GM19238 (cell line): ENCODE measurements around the gene STOML3.

Experiments used
- DNase-seq: peaks from one replicate; pipeline ENCODE4 v3.0.0; 2011; ENCODE audit warnings: low spot score; ENCODE audit not compliant: insufficient read length

STOML3 gene

DNA sequence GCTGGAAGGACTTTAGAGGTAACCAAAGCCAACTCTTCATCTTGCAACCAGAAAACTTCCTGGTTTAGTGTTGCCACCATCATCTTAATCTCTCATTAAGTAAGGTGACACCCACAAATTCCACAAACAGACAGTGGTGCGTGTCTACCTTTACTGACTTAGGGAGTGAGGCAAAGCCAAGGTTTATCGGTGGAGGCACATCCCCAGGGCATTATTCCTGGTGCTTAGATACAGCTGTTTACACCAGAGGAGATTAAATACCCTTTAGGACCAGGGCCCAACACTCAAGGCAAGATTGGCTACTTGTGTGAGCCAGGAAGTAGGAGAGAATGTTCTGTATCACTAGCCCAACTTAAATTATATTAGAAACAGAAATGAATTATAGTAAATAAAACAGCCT, 9.5 kb downstream of the STOML3 start:
- no peak for DNase-seq

DNA sequence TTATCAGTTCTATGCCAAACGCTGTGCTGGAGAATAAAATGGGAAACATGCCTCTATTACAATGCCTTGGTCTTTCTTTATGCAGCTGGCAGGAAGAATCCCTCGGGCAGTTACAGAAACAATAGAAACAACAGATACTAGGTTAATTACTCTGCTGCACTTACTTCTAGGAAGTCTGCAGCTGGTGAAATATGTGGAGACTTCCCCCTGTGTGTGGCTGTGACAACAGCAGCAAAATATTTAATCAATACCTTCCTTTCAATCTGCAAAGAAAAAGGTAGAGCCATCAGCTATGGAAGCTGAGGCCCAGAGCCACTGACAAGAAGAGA, 9.9 kb downstream of the STOML3 start:
- DNase-seq = no peak

DNA sequence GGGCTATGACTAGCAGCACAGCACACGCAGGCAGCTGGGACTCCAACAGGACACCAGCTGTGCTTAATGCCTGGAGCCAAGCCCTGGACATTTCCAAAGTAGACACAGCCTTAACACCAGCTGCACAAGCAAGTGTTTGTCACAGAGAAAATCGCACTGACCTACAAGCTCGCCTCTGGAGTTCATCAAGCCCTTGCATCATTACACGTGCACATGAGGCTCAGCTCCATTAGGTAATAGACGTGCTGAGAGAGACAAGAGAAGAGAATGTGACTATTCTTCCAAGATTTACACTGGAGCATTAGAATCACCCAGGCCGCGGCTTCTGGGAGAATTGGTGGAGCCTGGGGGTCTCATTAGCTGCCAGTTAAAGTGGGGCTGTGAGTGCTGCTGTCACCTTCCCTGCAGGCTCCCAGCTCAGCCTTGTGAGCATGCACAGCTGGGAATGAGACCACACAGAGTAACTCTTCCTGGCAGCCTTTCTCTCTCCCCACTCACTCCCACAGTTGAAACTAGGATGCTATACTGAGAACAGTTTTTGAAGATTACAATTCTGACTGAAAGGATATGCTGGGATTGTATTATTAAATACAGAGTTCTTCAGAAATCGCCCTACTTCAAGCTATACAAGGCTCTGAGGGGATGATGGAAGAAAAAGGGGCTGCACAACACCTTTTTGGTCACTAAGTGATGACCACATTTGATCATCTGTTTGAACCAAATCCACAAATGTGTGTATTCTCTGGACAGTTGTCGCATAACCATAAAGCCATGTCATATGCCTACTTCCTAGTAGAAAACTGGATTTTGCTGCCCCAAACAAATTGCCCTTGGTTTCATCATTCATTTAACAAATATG, 10.5 kb downstream of the STOML3 start:
- DNase-seq = no peak

DNA sequence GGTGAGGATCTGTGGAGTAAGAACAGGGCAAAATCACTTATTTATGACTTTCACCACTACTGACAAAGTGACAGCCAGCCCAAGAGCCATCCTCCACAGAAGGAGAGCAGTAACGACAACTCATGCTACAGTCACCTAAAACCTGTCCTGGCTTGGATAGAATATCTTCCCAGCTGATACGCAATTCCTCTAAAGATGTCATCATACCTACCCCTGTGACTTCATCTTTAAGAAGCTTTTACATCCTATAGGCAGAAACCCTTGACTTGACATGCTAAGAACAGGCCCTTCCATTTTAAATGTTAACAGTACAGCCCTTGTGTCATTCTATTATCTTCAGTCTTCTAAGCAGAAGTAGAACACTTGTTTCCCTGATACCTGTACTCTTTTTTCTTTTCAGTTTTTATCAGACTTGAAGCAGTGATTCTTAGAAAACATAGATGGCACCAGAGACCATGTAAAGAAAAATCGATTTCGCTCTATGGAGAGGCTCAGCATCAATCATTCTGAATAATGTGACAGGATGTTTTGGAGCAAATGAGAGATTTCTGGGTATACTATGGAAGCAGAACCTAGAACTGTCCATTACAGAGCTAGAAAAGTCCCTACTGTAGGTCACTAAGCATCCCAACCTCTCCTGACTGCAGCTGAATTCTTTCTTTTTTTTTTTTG, 20.1 kb downstream of the STOML3 start:
- no peak for DNase-seq

DNA sequence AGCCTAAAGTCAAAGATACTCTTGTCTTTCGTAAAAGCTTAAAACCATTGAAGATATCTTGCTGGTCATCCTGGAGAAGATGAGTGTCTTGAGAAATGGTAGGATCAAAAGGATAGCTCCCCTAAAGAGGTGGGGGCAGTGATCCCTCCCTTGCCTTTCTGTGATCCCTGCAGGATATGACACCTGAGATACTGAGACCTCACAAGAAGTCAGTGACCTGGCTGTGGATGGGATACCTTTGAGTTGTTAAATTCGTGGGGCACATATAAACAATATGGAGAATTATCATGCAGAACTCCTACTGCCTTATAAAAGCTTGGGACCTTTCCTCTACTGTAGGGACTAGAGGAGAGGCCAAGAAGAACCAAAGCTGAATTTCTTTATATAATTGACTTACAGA, 21.4 kb downstream of the STOML3 start:
- no peak for DNase-seq

DNA sequence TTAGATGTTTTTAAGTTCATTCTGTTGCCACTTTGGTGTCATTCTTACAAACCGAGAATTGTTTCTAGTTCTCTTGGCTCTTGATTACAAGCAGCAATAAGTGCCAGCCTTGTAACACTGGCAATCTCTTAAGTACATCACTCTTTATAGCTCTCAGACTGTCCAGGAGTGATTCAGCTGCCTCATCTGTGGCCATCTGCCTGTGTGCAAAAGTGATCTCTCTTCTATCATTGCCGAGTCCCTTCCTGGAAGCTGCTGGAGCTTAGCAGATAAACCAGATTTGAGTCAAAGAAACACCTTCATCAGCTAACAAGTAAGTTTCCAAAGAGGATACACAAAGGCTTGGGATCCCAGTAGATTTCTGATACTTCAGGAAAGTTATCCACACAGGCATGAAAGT, 23.2 kb downstream of the STOML3 start:
- no peak for DNase-seq

DNA sequence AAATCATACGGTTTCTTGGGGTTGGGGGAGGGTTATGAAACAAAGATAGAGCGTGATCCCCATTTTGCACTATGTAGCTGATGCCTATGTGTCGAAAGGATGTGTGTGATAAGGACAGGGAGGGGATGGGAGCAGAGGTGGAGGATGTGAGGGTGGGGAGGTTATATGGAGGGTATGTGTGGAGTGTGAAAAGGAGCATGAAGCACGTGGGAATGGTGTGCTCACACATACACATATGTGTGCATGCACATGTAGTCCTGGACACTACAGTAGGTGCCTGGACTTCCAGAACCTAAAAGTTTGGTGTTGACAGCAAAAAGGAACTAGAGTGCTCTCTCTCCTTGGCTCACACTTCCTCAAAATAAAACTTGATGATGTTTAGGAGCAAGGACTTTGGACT, 25.4 kb downstream of the STOML3 start:
- no peak for DNase-seq

DNA sequence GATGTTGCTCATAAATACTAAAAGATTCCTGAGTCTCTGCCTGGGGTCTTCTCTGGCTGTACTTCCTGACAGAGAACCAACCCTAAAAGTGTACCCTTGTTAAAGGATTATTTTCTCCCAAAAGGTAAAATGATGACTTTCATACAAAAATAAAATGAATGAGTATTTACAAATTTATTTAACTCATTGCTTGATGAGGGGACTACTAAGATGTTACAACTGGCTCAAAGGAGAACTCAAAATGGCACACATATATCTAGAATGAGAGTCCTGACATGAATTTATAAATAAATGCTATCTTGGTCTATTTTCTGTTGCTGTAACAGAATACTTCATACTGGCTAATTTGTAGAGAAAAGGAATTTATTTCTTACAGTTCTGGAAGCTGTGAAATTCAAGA, 30.5 kb downstream of the STOML3 start:
- DNase-seq = no peak

DNA sequence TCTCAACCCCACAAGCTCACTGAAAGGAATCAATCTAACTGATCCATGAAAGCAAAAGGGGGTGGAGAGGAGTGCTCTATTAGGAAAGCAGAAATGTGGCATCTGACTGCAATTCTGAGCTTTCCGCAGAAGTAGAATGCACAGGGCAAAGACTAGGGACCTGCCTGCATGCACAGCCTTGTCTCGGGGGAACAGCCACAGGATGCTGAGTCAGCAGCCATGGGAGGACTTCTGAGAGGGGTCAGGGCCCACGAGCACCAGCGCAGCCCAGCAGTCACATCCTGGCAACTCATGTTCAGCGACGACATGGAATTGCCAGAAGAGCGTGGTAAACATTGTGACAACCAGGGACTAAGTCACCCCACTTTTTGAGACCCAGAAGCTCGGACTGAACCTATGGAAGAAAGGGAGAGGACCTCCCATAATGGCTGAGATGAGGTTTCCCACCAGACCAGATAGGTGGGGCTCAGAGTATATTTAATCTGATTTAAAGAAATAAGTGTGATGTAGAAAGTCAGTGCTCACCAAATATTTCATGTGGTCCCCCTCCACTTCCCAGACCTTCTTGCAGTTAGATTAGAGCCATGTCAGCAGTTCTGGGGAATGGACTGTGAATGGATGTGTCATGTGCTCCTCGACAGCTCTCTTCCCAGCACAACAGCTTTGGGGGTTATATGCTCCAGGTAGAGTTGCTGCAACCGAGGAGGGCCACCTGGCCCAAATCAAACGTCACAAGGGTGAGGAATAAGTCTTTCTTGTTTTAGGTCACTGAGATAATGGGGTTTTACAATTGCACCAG, 32.6 kb downstream of the STOML3 start:
- DNase-seq = no peak

DNA sequence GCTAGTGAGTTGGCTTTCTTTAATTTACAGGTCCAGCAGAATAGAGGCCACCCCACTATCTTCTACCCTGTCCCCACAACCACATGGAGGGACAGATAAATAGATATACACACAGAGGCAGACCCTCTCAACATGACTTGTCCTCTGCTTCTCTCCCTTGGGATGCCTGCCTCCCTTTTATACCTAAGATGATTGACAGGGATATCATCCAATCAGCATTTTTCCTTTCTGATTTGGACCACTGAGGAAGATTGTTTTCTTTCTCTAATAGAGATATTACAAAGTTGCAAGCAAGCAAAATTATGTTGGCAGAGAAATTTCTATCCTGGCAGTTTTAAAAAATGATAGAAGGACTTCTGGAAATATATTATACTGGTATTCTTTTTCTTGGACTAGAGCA, 35.8 kb downstream of the STOML3 start:
- DNase-seq = no peak

DNA sequence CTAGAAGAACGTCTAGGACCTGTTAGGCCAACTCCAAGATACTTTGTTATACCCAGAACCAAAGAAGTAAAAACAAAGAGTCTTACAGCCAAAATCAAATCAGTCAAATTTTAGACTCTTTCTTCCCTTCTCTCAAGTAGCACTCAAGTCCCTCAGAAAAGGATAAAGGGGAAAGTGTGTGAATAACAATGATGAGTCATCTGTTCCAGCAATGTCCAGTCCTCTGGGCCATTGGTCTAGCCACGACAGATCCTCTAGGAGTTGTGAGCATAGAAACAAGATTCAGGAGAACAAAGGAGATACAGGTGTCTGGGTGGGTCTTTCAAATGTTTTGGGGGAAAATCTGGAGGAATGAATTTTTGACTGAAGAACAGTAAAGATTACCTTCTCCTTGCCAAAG, 36.3 kb downstream of the STOML3 start:
- no peak for DNase-seq

DNA sequence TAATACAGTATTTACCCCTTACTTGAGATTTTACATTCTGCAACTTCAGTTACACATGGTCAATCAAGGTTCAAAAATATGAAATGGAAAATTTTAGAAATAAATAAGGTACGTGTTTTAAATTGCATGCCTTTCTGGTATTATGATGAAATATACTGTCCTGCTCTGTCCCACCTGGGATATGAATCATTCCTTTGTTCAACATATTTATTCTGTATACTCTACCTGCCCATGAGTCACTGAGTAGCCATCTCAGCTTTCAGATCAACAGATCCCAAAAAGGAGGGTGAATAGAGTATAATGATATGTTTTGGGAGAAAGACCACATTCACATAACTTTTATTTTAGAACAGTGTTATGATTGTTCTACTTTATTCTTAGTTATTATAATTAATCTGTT, 37.8 kb downstream of the STOML3 start:
- no peak for DNase-seq

DNA sequence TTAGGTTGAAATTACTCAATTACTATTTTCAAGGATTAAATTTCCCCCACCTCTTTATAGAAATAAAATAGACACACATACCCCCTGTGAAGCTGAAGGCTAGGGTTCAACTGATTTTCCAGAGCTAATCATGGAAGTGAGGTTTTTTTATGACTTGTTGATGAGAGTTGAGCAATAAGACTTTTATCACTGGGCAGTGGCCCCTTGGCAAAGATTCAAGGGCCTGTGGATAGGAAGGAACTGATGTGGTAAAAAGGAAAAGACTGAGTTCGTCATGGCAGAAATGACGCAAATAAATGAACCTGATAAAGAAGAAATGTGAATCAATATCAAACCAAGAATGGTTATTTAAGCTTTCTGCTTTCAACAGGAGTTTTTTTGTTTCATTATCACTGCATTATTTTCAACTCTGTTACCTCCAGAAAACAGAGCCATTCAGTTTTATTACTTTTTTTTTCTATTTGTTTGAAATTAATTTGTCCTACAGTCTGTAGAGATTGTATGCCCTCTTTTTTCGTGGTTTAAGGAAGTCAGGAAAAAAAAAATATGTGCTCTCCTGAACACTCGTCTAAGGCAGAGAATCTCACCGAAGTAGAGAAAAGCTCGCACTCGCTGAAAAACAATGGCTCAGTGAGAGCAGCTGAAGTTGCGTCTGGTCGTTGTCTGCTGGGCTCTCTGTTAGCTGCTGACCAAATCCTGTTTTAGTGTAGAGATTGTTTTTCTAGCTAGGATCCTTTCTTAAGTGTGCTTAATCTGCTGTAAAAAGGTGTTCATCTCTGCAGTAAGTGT, 38.9 kb downstream of the STOML3 start:
- DNase-seq = no peak

DNA sequence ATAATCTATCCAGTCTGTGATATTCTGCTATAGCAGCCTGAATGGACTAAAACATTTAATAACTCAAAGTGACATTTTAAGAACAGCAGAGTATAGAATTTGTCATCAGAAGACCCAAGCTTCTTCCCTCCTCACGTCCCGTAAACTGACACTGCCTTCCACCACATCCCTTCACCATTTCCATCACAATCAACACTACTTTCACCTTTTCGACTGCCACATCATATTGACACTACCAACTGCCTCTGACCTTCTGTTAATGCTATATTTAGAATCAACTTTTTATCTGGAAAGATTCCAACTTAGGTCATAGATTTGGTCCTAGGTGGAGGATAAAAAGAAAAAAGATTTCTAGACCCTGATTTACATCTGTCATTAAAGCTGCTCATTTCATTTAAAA, 39.6 kb downstream of the STOML3 start:
- no peak for DNase-seq

DNA sequence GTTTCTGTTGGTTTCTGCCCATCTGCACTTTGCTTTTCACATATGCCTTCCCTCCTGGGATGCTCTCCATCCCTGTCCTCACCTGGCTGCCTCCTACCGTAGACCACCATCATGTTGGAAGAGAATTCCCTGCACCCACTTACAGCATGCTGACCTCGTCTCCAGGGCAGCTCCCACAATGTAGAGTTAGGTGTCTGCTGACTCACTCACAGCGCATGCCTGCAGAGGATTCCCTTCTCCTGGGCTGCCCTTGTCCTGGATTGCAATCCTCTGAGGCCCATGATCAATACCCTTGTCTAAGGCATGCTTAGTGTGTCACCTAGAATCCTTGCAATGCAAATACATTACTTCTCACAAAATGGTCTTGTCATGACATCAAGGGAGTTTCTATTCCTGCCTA, 43.6 kb downstream of the STOML3 start:
- DNase-seq = no peak

DNA sequence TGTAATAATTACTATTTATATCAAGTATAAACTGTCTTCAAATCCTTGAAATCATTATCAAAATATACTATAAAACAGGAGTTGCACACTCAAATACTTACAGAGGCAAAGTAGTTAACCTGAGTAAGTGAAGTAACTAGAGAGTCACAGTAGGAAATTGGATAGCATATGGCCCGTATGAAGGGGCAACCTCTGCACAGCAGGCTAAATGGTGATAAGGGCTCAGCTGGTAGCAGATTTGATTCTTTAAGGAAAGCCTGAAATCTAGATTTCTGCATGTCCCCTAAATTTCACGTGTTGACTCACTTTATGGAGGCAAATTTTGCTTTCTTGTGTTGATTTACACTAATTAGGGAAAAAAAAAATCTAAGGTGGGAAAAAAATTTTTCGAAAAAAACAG, 46.4 kb downstream of the STOML3 start:
- DNase-seq = no peak

DNA sequence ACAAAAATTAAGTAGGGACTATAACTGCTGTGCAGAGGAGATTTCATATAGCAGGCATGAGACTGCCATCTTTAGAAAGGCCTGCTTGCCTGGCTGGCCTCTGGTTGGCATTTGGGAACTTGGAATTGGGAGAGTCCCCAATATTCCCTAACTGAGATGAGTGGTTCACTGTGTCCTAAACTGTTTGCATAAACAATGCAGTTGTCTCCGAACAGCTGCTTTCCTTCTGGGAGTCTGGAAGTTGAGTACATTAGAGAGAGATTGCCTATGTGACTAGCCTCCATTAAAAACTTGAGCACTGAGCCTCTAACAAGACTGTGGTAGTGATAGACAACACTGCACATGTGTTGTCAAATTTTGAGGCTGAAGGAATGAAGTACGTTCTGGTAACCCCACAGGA, 47.4 kb downstream of the STOML3 start:
- DNase-seq = no peak

DNA sequence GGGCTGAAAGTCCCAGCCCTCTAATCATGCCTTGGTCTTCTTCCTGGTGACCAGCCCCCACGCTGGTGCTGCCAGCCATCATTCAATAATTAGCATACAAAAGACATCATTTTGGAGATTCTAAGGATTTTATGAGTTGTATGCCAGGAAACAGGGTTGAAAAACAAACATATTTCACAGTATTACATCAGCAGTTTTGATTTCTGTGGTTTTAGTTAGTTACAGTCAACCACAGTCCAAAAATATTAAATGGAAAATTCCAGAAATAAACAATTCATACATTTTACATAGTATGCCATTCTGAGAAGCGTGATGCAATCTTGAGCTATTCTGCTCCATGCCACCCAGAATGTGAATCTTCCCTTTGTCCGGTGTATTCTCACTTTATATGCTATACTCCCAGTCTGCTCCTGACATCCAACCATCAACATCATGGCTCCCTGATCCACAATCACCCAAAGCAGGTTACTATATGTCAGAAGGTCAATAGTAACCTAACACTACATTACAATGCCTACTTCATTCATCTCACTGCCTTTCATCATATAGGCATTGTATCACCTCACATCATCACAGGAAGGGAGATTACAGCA, 49.2 kb downstream of the STOML3 start:
- no peak for DNase-seq

DNA sequence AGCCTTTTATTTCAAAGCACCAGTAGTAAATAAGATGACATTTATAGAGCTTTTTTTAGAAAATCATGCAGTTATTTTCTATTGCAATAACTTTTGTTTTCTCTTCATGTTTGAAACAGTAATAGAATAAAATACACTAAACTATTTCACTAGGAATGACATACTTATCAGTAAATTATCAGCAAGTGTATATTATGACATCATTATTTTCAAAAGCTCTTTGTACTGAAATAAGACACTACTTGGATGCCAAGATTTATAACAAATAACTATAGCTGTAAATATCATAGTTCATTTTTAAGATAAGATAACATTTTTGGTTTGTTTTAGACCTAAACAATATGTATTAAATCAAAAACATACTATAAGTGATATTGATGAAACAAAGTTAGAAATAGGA, 56.8 kb downstream of the STOML3 start:
- DNase-seq = no peak

DNA sequence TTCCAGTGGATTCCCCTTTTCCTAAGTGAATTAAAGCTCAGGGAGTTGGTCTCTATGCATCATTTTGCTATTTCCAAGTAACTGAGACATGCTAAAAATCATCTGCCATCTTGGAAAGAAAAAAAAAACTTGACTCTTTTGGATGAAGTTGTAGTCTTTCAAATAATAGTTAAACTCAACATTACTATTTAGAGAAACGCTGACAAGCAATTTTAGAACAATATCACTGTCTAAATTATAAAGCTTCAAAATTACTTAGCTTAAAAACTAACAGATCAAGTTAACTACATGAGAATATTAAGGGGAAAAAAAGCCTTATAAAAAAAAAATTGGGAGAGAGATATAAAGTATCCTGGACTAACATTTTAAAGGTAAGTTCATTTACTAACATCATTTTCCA, 68.5 kb downstream of the STOML3 start:
- no peak for DNase-seq

DNA sequence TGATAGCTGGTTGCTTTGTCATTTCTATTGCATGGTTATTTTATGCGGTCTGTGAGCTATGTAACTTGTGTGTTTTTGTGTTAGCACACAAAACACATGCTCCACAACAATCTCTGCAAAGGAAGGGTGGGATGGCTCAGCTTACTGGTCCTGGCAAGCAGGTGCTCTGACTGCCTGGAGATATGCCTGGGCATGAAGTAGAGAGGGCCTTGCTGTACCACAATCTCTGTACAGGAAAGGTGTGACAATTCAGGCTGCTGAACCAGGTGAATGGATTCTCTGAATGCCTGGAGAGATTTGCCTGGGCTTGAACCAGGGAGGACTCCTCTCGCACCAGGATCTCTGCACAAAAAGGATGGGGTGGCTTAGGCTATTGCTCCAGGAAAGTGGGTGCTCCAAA, 69.5 kb downstream of the STOML3 start:
- no peak for DNase-seq
